ENCODE results near the gene TNK2. TPM values are rescaled to one million over a fixed set of nuclear protein-coding genes. Genes with fewer than 3 reads are reported as not detected.

The TNK2 gene
- total RNA-seq, 1 donor from 2014 or later = 39.1 TPM

DNA sequence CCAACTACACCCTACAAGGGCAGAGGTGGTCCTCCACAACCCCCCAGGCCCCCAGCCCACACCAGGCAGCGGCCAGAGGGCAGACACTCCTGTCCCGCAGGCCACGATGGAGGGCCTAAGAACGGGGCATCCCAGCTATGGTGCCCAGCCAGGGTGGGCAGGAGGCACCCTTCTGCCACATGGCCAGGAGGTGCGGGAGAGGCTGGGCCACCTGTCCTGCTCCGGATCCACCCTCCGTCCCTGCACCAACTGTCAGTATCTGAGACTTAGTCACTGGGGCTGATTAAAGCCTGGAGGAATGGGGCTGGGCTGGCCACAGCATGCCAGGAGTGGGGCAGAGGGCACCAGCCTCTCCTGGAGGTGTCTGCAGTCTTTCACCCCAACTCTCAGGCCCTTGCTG is 37.9 kb downstream of the TNK2 start:
- H3K9ac ChIP-seq (ENCODE audit: low read length) = no peak overlapping the region
- peaks cover 7% of the 10 kb centered on the region for H4K20me1 ChIP-seq (ENCODE audit: insufficient read depth, low read length)
- no peak overlapping the region for H2AFZ ChIP-seq (ENCODE audit: low read depth, low read length)
- H3K4me1 Mint-ChIP-seq (ENCODE audit: low read depth, unreplicated experiment) = peaks cover 3% of the 10 kb centered on the region
- H3K27me3 ChIP-seq (ENCODE audit: insufficient read depth, low read length) = no peaks in the 10 kb centered on the region
- H3K79me2 ChIP-seq (ENCODE audit: insufficient read depth, low read length) = no peaks in the 10 kb centered on the region
- no peaks in the 10 kb centered on the region for H3K27me3 Mint-ChIP-seq (ENCODE audit: low read depth, unreplicated experiment)
- peaks cover 5% of the 10 kb centered on the region for H3K4me1 ChIP-seq (ENCODE audit: insufficient read depth, low read length)
- H3K27ac ChIP-seq (ENCODE audit: low read depth, low read length) = no peak overlapping the region
- TF ChIP-seq EZH2 (IDR thresholded peaks at IDR 0.05; ENCODE audit: insufficient read depth, low read length) = no peak
- TF ChIP-seq, protein P1, sequence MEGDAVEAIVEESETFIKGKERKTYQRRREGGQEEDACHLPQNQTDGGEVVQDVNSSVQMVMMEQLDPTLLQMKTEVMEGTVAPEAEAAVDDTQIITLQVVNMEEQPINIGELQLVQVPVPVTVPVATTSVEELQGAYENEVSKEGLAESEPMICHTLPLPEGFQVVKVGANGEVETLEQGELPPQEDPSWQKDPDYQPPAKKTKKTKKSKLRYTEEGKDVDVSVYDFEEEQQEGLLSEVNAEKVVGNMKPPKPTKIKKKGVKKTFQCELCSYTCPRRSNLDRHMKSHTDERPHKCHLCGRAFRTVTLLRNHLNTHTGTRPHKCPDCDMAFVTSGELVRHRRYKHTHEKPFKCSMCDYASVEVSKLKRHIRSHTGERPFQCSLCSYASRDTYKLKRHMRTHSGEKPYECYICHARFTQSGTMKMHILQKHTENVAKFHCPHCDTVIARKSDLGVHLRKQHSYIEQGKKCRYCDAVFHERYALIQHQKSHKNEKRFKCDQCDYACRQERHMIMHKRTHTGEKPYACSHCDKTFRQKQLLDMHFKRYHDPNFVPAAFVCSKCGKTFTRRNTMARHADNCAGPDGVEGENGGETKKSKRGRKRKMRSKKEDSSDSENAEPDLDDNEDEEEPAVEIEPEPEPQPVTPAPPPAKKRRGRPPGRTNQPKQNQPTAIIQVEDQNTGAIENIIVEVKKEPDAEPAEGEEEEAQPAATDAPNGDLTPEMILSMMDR (IDR thresholded peaks at IDR 0.05; ENCODE audit: insufficient read depth, low read depth, low read length) = no peak
- H3K9me3 ChIP-seq (ENCODE audit: insufficient read depth, low read depth, low read length) = no peaks in the 10 kb centered on the region
- FAIRE-seq (no peak), DNase-seq (ENCODE audit: low read depth) (no peak)
- no peak overlapping the region for H3K27ac Mint-ChIP-seq (ENCODE audit: unreplicated experiment)
- H3K4me3 ChIP-seq (ENCODE audit: insufficient read depth, low read depth, low read length) = no peak overlapping the region
- no peak overlapping the region for H3K4me2 ChIP-seq (ENCODE audit: low read length)
- H3K4me3 Mint-ChIP-seq (ENCODE audit: unreplicated experiment) = no peak overlapping the region
- H3K9me3 Mint-ChIP-seq (ENCODE audit: unreplicated experiment) = no peaks in the 10 kb centered on the region
- H3K36me3 ChIP-seq (ENCODE audit: insufficient read depth, low read length) = no peaks in the 10 kb centered on the region
- H3K36me3 Mint-ChIP-seq (ENCODE audit: low read depth, unreplicated experiment) = peaks cover 7% of the 10 kb centered on the region

DNA sequence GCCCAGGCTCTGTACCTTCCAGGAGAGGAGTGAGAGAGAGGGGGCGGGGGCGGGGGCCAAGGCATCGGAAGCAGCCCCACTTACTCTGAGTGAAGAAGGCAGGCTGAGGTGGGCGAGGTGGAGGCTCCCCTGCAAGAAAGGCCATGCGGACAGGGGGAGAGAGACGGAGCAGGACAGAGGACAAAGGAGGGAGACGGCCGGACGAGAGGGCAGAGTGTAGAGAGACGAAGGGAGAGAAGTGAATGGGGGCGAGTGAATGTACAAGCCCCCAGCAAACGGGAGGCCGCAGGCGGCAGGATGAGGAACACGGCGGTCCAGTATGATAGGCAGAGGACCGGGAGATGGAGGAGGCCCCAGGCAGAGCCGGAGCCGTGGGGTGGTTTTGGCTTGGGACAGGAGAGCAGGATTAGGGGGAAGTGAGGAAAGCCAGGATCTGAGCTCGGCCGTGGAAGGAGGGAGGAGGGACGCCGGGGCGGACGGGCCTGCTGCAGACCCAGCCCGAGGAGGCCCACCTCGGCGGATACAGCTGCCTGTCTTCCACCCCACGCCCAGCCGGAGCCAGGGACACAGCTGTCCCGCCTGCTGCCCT is 38.8 kb downstream of the TNK2 start:
- DNase-seq (ENCODE audit: low read depth) (no peak), FAIRE-seq (no peak)
- TF ChIP-seq EZH2 (IDR thresholded peaks at IDR 0.05; ENCODE audit: insufficient read depth, low read length) = no peak
- TF ChIP-seq, protein P1 (IDR thresholded peaks at IDR 0.05; ENCODE audit: insufficient read depth, low read depth, low read length) = no peak
- no peaks in the 10 kb centered on the region for H3K9me3 ChIP-seq (ENCODE audit: insufficient read depth, low read depth, low read length)
- H3K9me3 Mint-ChIP-seq (ENCODE audit: unreplicated experiment) = no peaks in the 10 kb centered on the region
- no peaks in the 10 kb centered on the region for H3K27me3 Mint-ChIP-seq (ENCODE audit: low read depth, unreplicated experiment)
- peaks cover 5% of the 10 kb centered on the region for H3K4me1 ChIP-seq (ENCODE audit: insufficient read depth, low read length)
- H3K4me3 ChIP-seq (ENCODE audit: insufficient read depth, low read depth, low read length) = no peak overlapping the region
- H3K4me1 Mint-ChIP-seq (ENCODE audit: low read depth, unreplicated experiment) = peaks cover 3% of the 10 kb centered on the region
- H4K20me1 ChIP-seq (ENCODE audit: insufficient read depth, low read length) = peaks cover 7% of the 10 kb centered on the region
- no peaks in the 10 kb centered on the region for H3K36me3 ChIP-seq (ENCODE audit: insufficient read depth, low read length)
- no peak overlapping the region for H3K27ac ChIP-seq (ENCODE audit: low read depth, low read length)
- no peaks in the 10 kb centered on the region for H3K79me2 ChIP-seq (ENCODE audit: insufficient read depth, low read length)
- H3K4me2 ChIP-seq (ENCODE audit: low read length) = no peak overlapping the region
- no peak overlapping the region for H3K27ac Mint-ChIP-seq (ENCODE audit: unreplicated experiment)
- H3K27me3 ChIP-seq (ENCODE audit: insufficient read depth, low read length) = no peaks in the 10 kb centered on the region
- no peak overlapping the region for H3K9ac ChIP-seq (ENCODE audit: low read length)
- no peak overlapping the region for H2AFZ ChIP-seq (ENCODE audit: low read depth, low read length)
- H3K36me3 Mint-ChIP-seq (ENCODE audit: low read depth, unreplicated experiment) = peaks cover 7% of the 10 kb centered on the region
- no peak overlapping the region for H3K4me3 Mint-ChIP-seq (ENCODE audit: unreplicated experiment)

DNA sequence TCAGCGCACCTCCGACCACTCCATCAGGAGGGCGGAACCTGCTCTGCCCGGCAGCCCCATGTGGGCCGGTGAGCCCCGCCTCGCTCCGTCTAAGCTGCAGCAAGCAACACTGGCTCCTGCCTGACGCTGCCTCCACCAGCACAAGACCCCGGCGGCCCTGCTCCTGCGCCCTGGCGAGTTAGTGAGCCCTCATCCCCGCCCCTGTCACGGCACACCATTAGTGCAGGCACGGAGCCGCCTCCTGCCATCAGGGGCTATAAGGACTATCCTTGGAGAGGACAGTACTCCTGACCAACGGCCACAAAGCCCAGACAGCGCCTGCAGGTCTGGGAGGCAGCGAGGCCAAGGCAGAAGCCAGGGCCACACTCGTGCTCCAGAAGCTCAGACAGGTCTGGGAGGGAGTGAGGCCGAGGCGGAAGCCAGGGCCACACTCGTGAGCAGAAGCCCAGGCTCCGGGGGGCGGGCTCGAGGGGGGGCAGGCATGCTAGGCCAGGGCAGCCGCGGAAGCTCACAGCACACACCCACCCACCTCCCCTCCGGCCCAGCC is 39.4 kb downstream of the TNK2 start:
- Histone ChIP-seq H3K27ac (ENCODE audit: low read depth, low read length) (no peak overlapping the region), H3K27me3 (ENCODE audit: insufficient read depth, low read length) (no peaks in the 10 kb centered on the region), H3K4me2 (ENCODE audit: low read length) (no peak overlapping the region), H4K20me1 (ENCODE audit: insufficient read depth, low read length) (peaks cover 4% of the 10 kb centered on the region), H3K79me2 (ENCODE audit: insufficient read depth, low read length) (no peaks in the 10 kb centered on the region), H3K9ac (ENCODE audit: low read length) (no peak overlapping the region), H3K36me3 (ENCODE audit: insufficient read depth, low read length) (no peaks in the 10 kb centered on the region), H3K4me1 (ENCODE audit: insufficient read depth, low read length) (peaks cover 5% of the 10 kb centered on the region), H3K9me3 (ENCODE audit: insufficient read depth, low read depth, low read length) (no peaks in the 10 kb centered on the region), H3K4me3 (ENCODE audit: insufficient read depth, low read depth, low read length) (no peak overlapping the region), H2AFZ (ENCODE audit: low read depth, low read length) (no peak overlapping the region)
- peaks cover 3% of the 10 kb centered on the region for H3K4me1 Mint-ChIP-seq (ENCODE audit: low read depth, unreplicated experiment)
- H3K27ac Mint-ChIP-seq (ENCODE audit: unreplicated experiment) = no peak overlapping the region
- no peak overlapping the region for H3K4me3 Mint-ChIP-seq (ENCODE audit: unreplicated experiment)
- DNase-seq (ENCODE audit: low read depth) = no peak
- FAIRE-seq = no peak
- H3K36me3 Mint-ChIP-seq (ENCODE audit: low read depth, unreplicated experiment) = peaks cover 7% of the 10 kb centered on the region
- H3K27me3 Mint-ChIP-seq (ENCODE audit: low read depth, unreplicated experiment) = no peaks in the 10 kb centered on the region
- H3K9me3 Mint-ChIP-seq (ENCODE audit: unreplicated experiment) = no peaks in the 10 kb centered on the region
- TF ChIP-seq, protein P1 (IDR thresholded peaks at IDR 0.05; ENCODE audit: insufficient read depth, low read depth, low read length) = no peak
- TF ChIP-seq EZH2 (IDR thresholded peaks at IDR 0.05; ENCODE audit: insufficient read depth, low read length) = no peak
